ENCODE results near the gene MMADHC. TPM values are rescaled to one million over a fixed set of nuclear protein-coding genes. Genes with fewer than 3 reads are reported as not detected.

The MMADHC gene
- polyA plus RNA-seq, 2 of the 4 experiments (the other 2 are of a cell fraction) = 103 to 180 TPM

DNA sequence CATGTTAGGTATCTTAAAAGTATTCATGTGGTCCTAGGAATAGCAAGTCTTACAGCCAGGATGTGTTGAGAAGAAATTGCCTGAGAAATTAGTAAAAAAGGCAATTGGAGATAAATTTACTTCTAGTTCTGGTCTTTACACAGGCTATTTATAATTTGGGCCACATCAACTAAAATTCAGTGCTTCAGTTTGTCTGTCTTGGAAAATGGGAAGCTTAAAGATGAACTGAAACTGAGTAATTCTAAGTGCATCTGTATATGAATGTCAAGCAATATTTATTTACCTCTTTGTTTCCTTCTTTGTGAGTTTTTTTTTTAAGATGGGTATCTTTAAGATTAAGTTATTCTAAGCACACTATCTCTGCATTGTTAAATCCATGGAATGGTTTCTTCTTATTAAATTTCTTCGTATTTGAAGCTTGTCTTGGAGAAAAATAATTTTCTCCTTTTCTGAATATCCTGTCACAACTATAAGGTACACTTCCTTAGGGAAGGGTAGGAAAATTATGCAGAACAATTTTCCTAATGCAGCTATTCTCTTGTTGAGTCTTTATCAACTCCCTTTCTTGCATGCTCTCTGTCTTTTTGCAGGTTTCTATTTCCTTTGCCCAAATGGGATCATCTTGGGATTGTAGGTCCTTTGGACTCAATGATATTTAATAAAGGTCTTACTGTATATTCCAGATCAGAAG lies 39.7 kb upstream of the MMADHC start:
- H3K27ac ChIP-seq = no peak overlapping the region
- ChIA-PET POLR2A (no interaction called here), CTCF (no interaction called here)
- H3K4me3 ChIP-seq = no peak overlapping the region
- 62% methylated on average over 1 of the region's 1 CpG for WGBS (ENCODE audit: missing lambda C conversion rate)
- no peak overlapping the region for H3K4me2 ChIP-seq
- peaks cover 8% of the 10 kb centered on the region; the same call in 2 of the 3 replicates for H3K4me1 ChIP-seq
- DNase-seq (ENCODE audit: low read depth in 1 of 2, low spot score in 1 of 2) (no peak), ATAC-seq (no peak), FAIRE-seq (no peak)
- TF ChIP-seq REST (IDR thresholded peaks at IDR 0.05) (no peak), HEYL (CRISPR knock-in tag; IDR thresholded peaks at IDR 0.05) (no peak), MAFK (IDR thresholded peaks at IDR 0.05; ENCODE audit: partially characterized antibody) (no peak), HMGXB4 (CRISPR knock-in tag; IDR thresholded peaks at IDR 0.05; ENCODE audit: borderline replicate concordance) (no peak), NPAS2 (CRISPR knock-in tag; IDR thresholded peaks at IDR 0.05; ENCODE audit: borderline replicate concordance) (no peak), SREBF2 (IDR thresholded peaks at IDR 0.05) (no peak), ZFP36 (IDR thresholded peaks at IDR 0.05; ENCODE audit: borderline replicate concordance, partially characterized antibody) (no peak), HOXB13 (CRISPR knock-in tag; IDR thresholded peaks at IDR 0.05; ENCODE audit: low read depth) (no peak), CEBPB (IDR thresholded peaks at IDR 0.05) (no peak), PHF8 (IDR thresholded peaks at IDR 0.05; ENCODE audit: borderline replicate concordance, low read depth) (no peak), FOSB (CRISPR knock-in tag; IDR thresholded peaks at IDR 0.05) (no peak), TFCP2L1 (CRISPR knock-in tag; IDR thresholded peaks at IDR 0.05) (no peak)
- TF ChIP-seq, protein P1, sequence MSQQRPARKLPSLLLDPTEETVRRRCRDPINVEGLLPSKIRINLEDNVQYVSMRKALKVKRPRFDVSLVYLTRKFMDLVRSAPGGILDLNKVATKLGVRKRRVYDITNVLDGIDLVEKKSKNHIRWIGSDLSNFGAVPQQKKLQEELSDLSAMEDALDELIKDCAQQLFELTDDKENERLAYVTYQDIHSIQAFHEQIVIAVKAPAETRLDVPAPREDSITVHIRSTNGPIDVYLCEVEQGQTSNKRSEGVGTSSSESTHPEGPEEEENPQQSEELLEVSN (IDR thresholded peaks at IDR 0.05; ENCODE audit: borderline replicate concordance, low read depth) = no peak
- no peaks in the 10 kb centered on the region for H3K9me3 ChIP-seq

- TF ChIP-seq CEBPB (IDR thresholded peaks at IDR 0.05) (no peak), KDM5A (IDR thresholded peaks at IDR 0.05) (no peak), NFE2L2 (conservative IDR thresholded peaks at IDR 0.05; ENCODE audit: low read length) (no peak), CHD4 (IDR thresholded peaks at IDR 0.05; ENCODE audit: borderline replicate concordance) (no peak), FOXS1 (CRISPR knock-in tag; IDR thresholded peaks at IDR 0.05) (no peak), MAZ (IDR thresholded peaks at IDR 0.05; ENCODE audit: borderline replicate concordance, low read depth, low read length) (no peak), HOXB13 (CRISPR knock-in tag; IDR thresholded peaks at IDR 0.05; ENCODE audit: low read depth) (no peak), KDM1A (IDR thresholded peaks at IDR 0.05; ENCODE audit: low read depth) (no peak), ZSCAN20 (CRISPR knock-in tag; IDR thresholded peaks at IDR 0.05) (no peak), POLR2AphosphoS2 (conservative IDR thresholded peaks at IDR 0.05; ENCODE audit: low read length) (no peak), PHF8 (IDR thresholded peaks at IDR 0.05; ENCODE audit: borderline replicate concordance, low read depth) (no peak)
- TF ChIP-seq, protein P2, sequence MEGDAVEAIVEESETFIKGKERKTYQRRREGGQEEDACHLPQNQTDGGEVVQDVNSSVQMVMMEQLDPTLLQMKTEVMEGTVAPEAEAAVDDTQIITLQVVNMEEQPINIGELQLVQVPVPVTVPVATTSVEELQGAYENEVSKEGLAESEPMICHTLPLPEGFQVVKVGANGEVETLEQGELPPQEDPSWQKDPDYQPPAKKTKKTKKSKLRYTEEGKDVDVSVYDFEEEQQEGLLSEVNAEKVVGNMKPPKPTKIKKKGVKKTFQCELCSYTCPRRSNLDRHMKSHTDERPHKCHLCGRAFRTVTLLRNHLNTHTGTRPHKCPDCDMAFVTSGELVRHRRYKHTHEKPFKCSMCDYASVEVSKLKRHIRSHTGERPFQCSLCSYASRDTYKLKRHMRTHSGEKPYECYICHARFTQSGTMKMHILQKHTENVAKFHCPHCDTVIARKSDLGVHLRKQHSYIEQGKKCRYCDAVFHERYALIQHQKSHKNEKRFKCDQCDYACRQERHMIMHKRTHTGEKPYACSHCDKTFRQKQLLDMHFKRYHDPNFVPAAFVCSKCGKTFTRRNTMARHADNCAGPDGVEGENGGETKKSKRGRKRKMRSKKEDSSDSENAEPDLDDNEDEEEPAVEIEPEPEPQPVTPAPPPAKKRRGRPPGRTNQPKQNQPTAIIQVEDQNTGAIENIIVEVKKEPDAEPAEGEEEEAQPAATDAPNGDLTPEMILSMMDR (IDR thresholded peaks at IDR 0.05) = no peak
- no peak for DNase-seq (ENCODE audit: low read depth in 1 of 2, low spot score in 1 of 2)
- WGBS (ENCODE audit: missing lambda C conversion rate) = 67% methylated on average over 2 of the region's 2 CpGs
- Histone ChIP-seq H3K27ac (no peak overlapping the region), H3K9me3 (no peaks in the 10 kb centered on the region), H3K4me2 (no peak overlapping the region), H3K4me3 (no peak overlapping the region), H3K4me1 (peaks cover 8% of the 10 kb centered on the region; the same call in 2 of the 3 replicates)
- no peak for ATAC-seq
- POLR2A ChIA-PET = no interaction called here
- CTCF ChIA-PET = no interaction called here
- FAIRE-seq = no peak
Observed at GRCh38 chr2:149625671-149626070, 38.1 kb upstream of the MMADHC start.
